HG02943 (cell line): Measurements from ENCODE around the gene VPS8.
A peak's percentile ranks its signal among the peaks of the same experiment; 100 is the strongest.

ENCODE experiments used
- ATAC-seq: cut with Tn5 transposase; IDR thresholded peaks from one replicate; pipeline ENCODE4 v1.9.1; 2021; ENCODE audit warnings: mild to moderate bottlenecking, low read depth, moderate library complexity; ENCODE audit not compliant: unreplicated experiment

The VPS8 gene, protein sequence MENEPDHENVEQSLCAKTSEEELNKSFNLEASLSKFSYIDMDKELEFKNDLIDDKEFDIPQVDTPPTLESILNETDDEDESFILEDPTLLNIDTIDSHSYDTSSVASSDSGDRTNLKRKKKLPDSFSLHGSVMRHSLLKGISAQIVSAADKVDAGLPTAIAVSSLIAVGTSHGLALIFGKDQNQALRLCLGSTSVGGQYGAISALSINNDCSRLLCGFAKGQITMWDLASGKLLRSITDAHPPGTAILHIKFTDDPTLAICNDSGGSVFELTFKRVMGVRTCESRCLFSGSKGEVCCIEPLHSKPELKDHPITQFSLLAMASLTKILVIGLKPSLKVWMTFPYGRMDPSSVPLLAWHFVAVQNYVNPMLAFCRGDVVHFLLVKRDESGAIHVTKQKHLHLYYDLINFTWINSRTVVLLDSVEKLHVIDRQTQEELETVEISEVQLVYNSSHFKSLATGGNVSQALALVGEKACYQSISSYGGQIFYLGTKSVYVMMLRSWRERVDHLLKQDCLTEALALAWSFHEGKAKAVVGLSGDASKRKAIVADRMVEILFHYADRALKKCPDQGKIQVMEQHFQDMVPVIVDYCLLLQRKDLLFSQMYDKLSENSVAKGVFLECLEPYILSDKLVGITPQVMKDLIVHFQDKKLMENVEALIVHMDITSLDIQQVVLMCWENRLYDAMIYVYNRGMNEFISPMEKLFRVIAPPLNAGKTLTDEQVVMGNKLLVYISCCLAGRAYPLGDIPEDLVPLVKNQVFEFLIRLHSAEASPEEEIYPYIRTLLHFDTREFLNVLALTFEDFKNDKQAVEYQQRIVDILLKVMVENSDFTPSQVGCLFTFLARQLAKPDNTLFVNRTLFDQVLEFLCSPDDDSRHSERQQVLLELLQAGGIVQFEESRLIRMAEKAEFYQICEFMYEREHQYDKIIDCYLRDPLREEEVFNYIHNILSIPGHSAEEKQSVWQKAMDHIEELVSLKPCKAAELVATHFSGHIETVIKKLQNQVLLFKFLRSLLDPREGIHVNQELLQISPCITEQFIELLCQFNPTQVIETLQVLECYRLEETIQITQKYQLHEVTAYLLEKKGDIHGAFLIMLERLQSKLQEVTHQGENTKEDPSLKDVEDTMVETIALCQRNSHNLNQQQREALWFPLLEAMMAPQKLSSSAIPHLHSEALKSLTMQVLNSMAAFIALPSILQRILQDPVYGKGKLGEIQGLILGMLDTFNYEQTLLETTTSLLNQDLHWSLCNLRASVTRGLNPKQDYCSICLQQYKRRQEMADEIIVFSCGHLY (N-terminal part only)

DNA sequence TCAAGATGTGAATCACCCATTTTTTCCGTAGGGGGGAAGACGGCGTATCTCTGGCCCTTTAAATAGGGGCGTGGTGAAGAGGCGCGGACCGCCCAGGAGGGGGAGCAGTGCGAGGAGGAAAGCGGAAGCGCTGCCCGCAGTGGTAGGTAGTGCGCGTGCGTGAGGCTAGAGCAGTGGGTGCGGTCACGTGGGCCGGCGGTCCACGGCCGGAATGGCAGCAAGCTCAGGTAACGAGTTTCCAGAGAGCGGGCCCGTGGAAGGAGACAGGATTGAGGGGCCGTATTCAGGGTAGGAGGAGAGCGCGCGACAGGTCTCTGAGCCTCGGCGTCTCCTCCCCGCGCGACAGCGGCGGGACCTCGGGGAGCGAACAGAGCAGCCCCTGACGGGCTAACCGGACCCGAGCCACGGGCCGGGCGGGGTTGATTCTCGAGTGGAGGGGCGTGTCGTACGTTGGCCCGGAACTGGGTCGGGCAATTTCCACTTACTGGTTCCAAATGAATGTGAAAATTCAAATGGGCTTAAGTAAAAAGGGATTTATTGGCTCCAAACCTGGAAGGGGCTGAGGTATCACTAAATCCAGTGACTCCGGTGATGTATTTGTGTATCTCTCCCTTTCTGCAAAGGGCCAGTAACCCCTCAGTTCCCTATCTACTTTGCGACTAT is at the start of gene VPS8:
TSS of gene VPS8 (plus strand) at position 168 of the 663 bp plus-strand sequence. CDS start 12,467 bp downstream, outside the sequence.
- peak; percentile 85 for ATAC-seq

DNA sequence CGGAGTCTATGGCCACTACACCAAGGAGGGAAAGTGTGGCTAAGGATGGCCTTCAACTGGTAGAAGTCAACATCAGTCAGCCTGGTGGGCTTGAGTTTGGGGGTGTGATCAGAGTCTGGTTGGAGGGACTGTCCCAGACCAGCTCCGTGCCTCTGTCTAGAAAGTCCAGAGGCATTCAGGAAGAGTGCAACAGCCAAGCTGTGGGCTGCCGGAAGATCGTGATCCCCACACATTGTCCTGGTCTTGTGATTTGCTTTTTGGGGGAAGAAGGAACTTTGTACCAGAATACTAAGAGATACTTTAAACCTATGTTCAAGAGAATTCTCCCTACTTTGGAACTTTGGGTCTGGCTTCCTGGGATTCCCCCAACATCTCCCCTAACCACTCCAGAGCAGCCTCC is 47.8 kb upstream of the VPS8 start:
- ATAC-seq, result no peak

DNA sequence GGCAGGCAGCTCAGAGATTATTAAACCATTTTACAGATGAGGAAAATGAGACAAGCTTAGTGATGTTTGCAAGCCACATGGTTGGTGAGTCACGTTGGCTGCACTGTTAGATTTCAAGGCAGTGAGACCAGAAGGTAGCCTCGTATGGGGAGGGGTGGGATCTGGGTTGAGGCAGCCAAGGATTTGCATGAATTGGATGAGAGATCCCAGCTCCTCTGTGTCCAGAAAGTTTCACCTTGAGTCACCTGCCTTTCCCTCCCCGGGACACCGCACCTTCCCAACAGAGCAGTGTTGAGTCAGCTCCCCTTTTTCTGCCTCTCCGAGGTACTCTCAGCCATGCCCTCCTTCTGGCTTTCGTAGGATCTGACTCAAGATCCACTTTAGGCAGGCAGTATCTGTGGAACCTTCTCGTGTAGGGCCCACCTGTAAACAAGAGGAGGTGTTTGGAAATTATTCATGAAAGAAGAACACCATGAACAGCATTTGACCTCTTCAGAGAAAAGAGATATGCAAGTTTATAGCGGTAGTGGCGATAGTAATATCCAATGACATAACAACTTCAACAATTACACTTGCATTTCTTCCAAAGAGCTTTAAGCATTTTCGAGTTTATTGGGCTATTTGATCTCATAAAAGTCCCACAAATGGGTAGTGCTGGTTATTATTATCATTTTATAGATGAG is 46.8 kb upstream of the VPS8 start:
- ATAC-seq, result no peak

DNA sequence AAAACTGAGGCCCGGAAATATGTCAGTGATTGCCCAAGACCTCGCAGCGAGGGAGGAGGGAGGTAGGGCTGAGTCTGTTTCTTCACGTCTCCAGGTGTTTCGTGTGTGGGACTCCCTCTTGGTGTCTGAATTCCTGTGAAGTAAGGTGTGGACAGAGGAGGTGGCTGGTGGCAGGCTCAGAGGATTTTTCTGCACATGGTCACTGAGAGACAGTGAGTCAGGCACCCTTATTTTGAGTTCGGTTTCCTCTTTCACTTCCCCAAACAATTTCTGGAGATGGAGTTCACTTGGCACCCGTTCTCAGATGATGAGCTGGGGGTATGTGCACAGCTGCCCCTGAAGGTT is 46.3 kb upstream of the VPS8 start:
- no peak for ATAC-seq

DNA sequence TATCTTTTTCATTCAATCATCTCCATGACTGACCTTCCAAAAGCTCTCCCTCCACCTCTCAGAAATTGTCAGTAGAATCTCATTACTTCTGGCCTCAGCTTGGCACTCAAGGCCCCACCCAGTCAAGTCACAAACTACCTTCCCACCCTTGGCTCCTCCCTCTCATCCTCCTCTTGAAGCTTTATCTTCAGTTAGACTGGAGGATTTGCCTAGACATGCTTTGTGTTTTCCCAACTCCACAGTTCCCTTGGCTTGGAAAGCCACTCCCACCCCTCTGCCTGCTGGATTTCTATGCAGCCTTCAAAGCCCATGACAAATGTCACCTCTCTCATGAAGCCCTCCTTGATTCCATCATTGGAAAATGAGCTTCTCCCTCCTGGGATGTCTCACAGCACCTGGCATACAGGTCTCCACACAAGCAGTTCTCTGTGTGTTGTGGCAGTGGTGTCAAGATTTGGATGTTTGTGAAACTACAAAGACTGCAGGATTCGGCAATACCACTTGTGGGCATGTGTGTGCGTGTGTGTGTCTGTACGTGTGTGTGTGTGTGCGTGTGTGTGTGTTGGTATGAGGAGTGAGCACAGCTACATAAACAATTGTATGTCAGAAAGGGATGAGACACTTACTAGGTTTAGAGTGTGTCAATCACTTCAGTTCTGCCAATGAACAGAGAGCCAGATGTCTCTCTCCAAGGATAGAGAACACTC is 45.3 kb upstream of the VPS8 start:
- no peak for ATAC-seq

DNA sequence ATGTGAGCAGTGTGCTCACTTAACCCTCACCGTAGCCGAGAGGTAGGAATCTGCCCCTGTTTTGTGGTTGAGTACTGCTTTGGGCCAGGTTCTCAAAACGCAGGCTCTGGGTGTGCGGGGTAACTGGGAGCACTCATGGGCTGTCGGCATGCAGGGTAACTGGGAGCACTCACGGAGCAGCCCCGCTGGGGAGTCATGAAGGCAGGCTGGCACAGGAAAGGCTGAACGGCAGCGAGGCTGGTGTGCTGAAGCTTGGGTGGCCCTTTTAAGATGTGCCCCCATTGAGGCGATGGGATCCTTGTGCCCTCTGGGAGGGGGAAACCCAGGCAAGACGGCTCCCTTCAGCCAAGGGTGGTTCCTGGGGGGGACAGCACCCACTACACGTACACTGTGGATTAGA is 44.6 kb upstream of the VPS8 start:
- no peak for ATAC-seq

DNA sequence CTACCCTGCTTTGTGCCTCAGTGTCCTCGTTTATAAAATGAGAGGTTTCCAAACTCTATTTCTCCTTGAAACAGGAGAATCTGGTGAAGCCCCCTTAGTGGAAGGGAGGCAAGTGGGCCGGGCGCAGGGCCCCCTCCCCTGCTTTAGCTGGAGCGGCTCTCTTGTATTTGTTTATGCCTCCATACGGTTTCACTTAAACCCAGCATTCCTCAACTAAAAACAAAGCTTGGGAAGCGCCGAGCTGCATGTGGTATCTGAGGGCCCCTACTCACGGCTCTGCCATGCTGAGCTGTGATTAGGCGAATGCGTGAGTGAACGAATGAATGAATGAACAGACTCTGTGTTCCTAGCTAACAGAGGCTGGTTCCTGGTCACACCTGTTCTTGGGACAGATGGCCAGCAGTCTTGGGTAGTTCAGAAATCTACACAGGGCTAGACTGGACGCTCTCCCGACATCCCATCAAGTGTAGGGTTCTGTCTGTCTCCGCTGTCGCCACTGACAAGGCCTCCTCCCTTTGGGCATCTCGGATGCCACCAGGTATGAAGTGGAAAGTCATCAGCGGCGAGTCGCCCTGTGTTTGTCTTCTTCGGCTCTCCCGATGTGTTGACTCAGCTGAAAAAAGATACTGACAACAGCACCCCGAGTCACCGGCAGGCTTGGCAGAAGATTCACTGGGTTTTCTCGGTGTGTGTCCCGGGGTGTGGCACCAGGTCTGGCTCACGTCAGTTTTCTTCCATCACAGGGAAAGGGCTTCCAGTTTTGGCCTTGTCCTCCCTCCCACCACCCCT is 42.4 kb upstream of the VPS8 start:
- ATAC-seq, result no peak

DNA sequence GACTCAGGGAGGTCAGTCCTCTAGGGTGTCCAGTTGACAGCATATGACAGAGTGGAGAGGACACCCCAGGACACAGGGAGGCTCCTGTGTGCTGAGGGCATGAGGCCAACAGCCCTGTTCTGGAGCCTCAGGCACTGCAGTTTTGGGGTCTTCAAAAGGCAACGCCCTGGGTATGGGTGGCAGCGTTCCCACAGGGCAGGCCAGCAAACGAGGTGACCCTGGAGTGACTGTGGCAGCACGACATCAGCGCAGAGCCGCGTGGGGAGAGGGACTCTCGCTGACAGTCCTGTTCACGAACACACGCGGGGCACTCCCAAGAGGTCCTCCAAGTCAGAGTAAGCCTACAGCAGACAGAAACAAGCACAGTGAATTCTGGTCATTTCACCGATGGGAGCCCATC is 41.4 kb upstream of the VPS8 start:
- no peak for ATAC-seq

DNA sequence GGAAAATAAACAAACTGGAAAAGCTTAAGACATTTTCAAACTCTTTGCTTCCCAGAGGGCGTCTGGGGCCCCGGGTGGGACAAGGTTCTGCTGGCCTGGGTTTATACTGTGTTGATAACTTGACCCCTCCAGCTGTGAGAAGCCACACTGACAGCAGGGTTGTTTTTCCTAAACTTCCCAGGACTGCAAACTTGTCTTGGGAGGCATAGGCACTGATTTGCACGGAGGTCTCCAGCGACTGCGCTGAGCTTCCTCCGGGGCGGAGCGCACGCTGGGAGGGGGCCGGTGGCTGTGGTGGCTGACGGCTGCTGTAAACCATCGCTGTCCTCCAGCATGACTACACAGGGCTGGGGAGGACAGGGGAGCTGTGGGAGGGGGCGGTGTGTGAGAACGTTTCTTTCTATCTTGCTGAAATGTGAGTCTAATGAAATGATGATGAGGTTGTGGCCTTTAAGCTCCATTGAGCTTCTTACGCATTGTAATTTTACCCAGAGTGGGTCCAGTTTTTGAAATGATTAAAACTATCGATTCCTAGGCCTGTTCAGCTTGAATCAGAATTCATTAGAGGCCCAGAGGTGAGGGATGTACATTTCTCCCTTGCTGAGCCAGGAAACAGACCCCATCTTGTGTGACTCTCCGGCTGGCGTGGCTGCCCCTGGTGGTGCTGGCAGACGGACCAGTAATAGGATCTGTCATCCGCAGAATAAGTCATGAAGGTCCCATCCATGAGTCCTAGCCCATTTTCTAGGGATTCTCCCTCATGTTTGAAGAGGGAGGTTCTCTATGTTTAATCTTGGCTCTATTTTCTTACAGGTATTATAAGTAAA is 40.5 kb upstream of the VPS8 start:
- no peak for ATAC-seq

DNA sequence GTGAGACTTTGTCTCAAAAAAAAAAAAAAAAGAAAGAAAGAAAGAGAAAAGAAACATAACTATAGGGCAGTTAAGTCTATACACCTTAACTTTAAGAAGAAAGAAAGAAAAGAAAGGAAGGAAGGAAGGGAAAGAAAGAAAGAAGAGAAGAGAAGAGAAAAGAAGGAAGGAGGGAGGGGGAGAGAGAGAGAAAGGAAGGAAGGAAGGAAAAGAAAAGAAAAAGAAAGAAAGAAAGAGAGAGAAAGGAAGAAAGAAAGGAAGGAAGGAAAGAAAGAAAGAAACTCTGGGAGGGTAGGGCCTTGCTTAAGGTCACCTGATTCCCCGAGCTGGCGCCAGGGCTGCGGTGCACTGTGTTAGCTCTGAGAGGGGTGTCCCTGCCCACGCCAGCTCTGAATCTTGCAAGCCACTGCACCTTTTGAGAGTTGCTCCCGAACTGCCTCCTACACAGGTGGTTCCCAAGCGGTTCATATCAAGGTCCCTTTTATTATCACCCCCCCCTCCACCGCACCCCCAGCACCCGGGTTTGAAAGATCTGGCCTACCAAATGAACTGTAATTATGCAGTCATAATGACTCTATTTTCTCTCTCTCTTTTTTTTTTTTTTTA is 39.2 kb upstream of the VPS8 start:
- ATAC-seq, result no peak

DNA sequence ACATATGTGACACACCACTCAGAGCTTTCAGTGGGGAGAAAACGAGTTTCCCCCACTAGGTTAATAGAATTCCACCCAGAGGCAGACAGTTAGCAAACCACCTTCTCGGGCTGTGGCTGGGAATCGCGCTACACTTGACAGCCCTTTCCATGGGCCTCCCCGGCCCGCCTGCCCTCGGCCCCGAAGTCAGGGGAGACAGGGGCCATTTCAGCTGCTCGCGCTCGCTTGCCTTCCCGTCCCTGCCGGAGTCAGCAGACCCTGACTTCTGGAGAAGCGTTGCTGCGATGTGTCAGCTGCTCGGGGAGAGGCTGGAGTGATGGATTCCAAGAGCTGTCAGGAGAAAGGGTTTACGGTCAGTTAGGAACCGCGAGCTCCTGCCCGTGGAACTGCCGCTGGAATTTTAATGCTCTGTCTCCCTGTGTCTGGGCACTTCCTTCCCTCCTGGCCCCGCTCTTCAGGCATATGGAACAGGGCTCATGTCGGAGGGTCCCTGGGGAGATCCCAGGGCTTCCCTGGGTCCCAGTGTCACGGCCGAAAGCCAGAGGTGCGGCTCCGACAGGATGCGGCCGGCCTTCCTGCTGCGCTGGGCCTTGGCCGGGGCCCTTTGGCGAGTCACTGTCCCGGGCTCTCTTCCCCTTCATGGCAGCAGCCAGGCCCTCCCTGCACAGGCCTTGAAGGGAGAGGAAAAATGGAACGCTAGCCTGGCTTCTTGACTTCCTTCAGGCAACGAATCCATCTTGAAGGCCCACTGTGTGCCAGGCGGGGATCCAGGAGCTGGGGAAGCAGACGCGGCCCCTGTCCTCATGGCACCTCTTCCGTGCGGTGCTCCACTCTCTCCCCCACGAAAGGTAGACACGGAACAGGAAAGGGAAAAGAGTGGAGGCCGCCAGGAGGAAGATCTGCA is 38.4 kb upstream of the VPS8 start:
- ATAC-seq, result no peak

DNA sequence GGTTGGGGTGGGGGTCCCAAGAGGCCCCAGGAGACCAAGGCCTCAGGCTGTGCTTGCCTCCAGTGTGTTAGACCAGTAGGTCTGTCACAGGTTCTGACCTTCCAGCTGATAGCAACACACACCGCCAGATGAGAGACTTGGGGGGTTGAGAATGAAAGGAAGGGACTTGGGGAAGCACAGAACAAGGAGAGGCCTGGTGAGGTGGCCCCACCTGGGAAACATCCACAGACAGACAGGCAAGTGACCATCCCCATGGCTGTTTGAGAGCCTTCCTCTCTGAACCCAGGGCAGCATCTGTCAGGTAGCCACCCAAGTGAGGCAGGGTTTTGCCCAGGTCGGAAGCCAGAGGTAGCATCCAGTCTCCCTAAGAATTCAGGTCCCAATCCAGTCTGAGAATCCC is 35.0 kb upstream of the VPS8 start:
- ATAC-seq, result no peak

DNA sequence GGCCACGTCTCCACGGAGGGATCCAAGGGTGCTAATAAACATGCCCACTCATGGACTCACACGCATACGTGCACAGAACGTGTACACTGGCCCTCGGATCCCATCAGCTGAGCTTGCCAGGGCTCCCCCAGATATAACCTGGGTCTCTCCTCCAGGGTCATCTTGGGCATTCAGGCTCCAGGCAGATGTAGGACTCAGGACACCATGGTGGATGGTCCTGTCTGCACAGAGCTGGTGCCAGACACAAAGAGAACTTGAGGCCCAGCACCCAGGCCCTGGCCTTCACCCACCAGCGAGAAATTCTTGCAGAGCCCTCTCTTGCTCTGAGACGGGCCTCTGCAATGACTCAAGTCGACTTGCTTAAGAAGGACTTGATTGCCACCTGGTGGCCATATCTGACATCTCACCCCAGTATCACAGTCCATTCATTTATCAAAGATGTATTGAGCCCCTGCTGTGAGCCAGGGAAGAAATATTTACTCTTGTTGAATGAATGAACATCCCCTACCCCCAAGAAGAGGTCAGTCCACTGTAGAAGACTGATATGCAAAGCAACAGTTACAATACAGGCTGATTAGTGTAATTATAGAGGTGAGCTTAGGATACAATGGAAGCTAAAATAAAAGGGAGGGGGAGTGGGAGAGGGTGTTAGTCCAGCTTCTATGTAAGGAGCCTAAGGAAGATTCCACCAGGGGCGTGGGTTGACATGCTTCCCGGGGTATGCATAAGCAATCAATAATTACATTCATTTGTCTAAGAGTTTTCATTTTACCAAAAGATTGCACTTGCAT is 34.2 kb upstream of the VPS8 start:
- peak; percentile 59 for ATAC-seq

DNA sequence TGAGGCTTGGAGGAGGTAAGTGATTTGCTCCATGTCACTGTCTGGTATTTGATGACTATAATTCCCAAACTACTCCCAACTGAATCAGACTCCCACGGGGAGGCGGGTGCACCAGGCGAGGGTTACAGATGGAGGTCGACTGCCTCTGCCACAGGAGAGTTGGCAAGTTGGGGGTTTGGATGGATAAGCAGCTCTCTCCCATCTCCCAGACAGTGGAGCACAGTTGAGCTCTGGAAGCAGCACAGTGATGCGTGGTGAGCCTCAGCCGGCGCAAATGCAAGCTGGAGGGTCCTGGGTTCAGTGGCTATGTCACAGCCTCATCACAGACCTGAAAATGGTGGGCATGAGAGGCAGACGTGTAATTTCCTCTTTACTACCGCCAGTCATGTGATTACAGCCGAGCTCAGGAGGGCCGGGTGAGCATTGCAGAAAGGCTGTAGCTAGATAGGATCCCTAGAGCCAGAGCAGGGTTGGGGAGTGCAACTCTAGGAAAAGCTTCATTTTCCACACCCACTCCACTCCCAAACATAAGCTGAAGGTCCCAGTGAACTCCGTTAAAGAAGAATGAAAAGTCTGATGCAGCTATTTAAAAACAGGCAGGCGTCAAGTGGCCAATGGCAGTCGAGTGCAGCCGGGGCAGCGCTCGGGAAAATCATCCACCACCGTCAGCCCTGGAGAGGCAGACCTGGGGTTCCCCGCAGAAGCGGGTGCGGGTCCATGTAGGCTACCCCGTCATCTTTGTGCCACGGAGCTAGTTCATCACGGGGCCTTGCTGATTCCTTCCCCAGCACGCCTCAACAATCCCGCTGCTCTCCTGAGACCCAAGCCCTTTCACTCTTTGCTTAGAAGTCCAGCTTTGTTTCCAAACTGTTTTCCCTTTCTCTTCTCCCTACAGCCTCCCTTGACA is 33.3 kb upstream of the VPS8 start:
- no peak for ATAC-seq
